Measurements from ENCODE around the gene NCAM1.

NCAM1 gene

GRCh38 chr11:113134626-113135025, 173.4 kb downstream of the NCAM1 start:
- no peak for DNase-seq

- DNase-seq = no peak
Observed at GRCh38 chr11:113137713-113138529, 176.7 kb downstream of the NCAM1 start.

- no peak for DNase-seq
Observed at GRCh38 chr11:113138731-113139130, 177.5 kb downstream of the NCAM1 start.

- no peak for DNase-seq
Observed at GRCh38 chr11:113141010-113141409, 179.8 kb downstream of the NCAM1 start.

GRCh38 chr11:113142508-113142907, 181.3 kb downstream of the NCAM1 start:
- DNase-seq = no peak

- no peak for DNase-seq
Observed at GRCh38 chr11:113147249-113147648, 186.0 kb downstream of the NCAM1 start.

GRCh38 chr11:113148076-113148475, 186.9 kb downstream of the NCAM1 start:
- DNase-seq = no peak

GRCh38 chr11:113148652-113149051, 187.4 kb downstream of the NCAM1 start:
- DNase-seq = no peak

GRCh38 chr11:113151521-113151920, 190.3 kb downstream of the NCAM1 start:
- no peak for DNase-seq

- DNase-seq = no peak
Observed at GRCh38 chr11:113152500-113152899, 191.3 kb downstream of the NCAM1 start.

- no peak for DNase-seq
Observed at GRCh38 chr11:113153847-113154246, 192.6 kb downstream of the NCAM1 start.

GRCh38 chr11:113159988-113160807, 199.0 kb downstream of the NCAM1 start:
- no peak for DNase-seq

- no peak for DNase-seq
Observed at GRCh38 chr11:113160808-113161124, 199.5 kb downstream of the NCAM1 start.

GRCh38 chr11:113161711-113162591, 200.7 kb downstream of the NCAM1 start:
- DNase-seq = no peak

GRCh38 chr11:113162592-113162962, 201.4 kb downstream of the NCAM1 start:
- DNase-seq = no peak

GRCh38 chr11:113163291-113164030, 202.2 kb downstream of the NCAM1 start:
- no peak for DNase-seq

GRCh38 chr11:113166280-113166679, 205.1 kb downstream of the NCAM1 start:
- DNase-seq = no peak

- DNase-seq = no peak
Observed at GRCh38 chr11:113167599-113167998, 206.4 kb downstream of the NCAM1 start.

- DNase-seq = no peak
Observed at GRCh38 chr11:113168354-113169342, 207.4 kb downstream of the NCAM1 start.

GRCh38 chr11:113172382-113172951, 211.2 kb downstream of the NCAM1 start:
- no peak for DNase-seq

- DNase-seq = no peak
Observed at GRCh38 chr11:113173126-113173525, 211.9 kb downstream of the NCAM1 start.
